Activated naive CD8-positive, alpha-beta T cell treated with anti-CD3 and anti-CD28 coated beads, Interleukin-2, amount 50 U/mL, for 24 hours (primary cell): ENCODE results near the gene AFF3.

Experiments used
- ATAC-seq: fragments of 150-1000 bp; cut with Tn5 transposase; one replicate; pipeline ENCODE4 v1.10.0; 2021
- DNase-seq: peaks from one replicate; pipeline ENCODE4 v3.0.0; 2021
- H3K27ac Mint-ChIP-seq: one replicate; pipeline ENCODE4 v1.8.0; 2021; ENCODE audit warnings: mild to moderate bottlenecking, mixed read lengths
- H3K27me3 Mint-ChIP-seq: one replicate; pipeline ENCODE4 v1.8.0; 2021; ENCODE audit warnings: mixed read lengths
- H3K36me3 Mint-ChIP-seq: one replicate; pipeline ENCODE4 v1.8.0; 2021; ENCODE audit warnings: low read depth, mixed read lengths
- H3K4me1 Mint-ChIP-seq: one replicate; pipeline ENCODE4 v1.8.0; 2021; ENCODE audit warnings: mixed read lengths
- H3K4me3 Mint-ChIP-seq: one replicate; pipeline ENCODE4 v1.8.0; 2021; ENCODE audit warnings: mild to moderate bottlenecking, moderate library complexity, mixed read lengths
- H3K9me3 Mint-ChIP-seq: one replicate; pipeline ENCODE4 v1.8.0; 2021; ENCODE audit warnings: mixed read lengths

The AFF3 gene

GRCh38 chr2:100063459-100063953 lies 78.9 kb downstream of the AFF3 start:
- no peak overlapping the region for H3K4me3 Mint-ChIP-seq
- DNase-seq (no peak), ATAC-seq (no peak)
- H3K36me3 Mint-ChIP-seq = peaks cover 12% of the 10 kb centered on the region
- H3K4me1 Mint-ChIP-seq = peaks cover 56% of the 10 kb centered on the region
- peak overlapping the region; percentile 61 for H3K27ac Mint-ChIP-seq
- peaks cover 5% of the 10 kb centered on the region for H3K9me3 Mint-ChIP-seq
- peaks cover 2% of the 10 kb centered on the region for H3K27me3 Mint-ChIP-seq

GRCh38 chr2:100062336-100062735 lies 80.1 kb downstream of the AFF3 start:
- no peak for DNase-seq
- H3K4me1 Mint-ChIP-seq = peaks cover 56% of the 10 kb centered on the region
- peaks cover 2% of the 10 kb centered on the region for H3K27me3 Mint-ChIP-seq
- peaks cover 12% of the 10 kb centered on the region for H3K36me3 Mint-ChIP-seq
- no peak overlapping the region for H3K4me3 Mint-ChIP-seq
- ATAC-seq = no peak
- peaks cover 5% of the 10 kb centered on the region for H3K9me3 Mint-ChIP-seq
- H3K27ac Mint-ChIP-seq = peak overlapping the region; percentile 78

GRCh38 chr2:100060875-100061274 lies 81.5 kb downstream of the AFF3 start:
- Mint-ChIP-seq H3K36me3 (peaks cover 12% of the 10 kb centered on the region), H3K4me1 (peaks cover 51% of the 10 kb centered on the region), H3K9me3 (peaks cover 5% of the 10 kb centered on the region), H3K4me3 (peak overlapping the region; percentile 2), H3K27ac (peak overlapping the region; percentile 71), H3K27me3 (peaks cover 2% of the 10 kb centered on the region)
- peak; percentile 85 for ATAC-seq
- DNase-seq = no peak

- no peak for DNase-seq
- Mint-ChIP-seq H3K9me3 (peaks cover 5% of the 10 kb centered on the region), H3K27me3 (peaks cover 2% of the 10 kb centered on the region), H3K4me3 (no peak overlapping the region), H3K36me3 (peaks cover 12% of the 10 kb centered on the region), H3K4me1 (peaks cover 48% of the 10 kb centered on the region), H3K27ac (no peak overlapping the region)
- no peak for ATAC-seq
Measured at GRCh38 chr2:100059638-100060037, 82.8 kb downstream of the AFF3 start.

GRCh38 chr2:100057901-100058261 lies 84.5 kb downstream of the AFF3 start:
- Mint-ChIP-seq H3K9me3 (peaks cover 5% of the 10 kb centered on the region), H3K27me3 (no peaks in the 10 kb centered on the region), H3K36me3 (peaks cover 14% of the 10 kb centered on the region), H3K27ac (no peak overlapping the region), H3K4me3 (no peak overlapping the region), H3K4me1 (peaks cover 43% of the 10 kb centered on the region)
- DNase-seq (no peak), ATAC-seq (no peak)

- H3K27ac Mint-ChIP-seq = peak overlapping the region; percentile 4
- no peaks in the 10 kb centered on the region for H3K9me3 Mint-ChIP-seq
- H3K4me1 Mint-ChIP-seq = peaks cover 14% of the 10 kb centered on the region
- DNase-seq = no peak
- H3K4me3 Mint-ChIP-seq = no peak overlapping the region
- H3K27me3 Mint-ChIP-seq = no peaks in the 10 kb centered on the region
- ATAC-seq = no peak
- H3K36me3 Mint-ChIP-seq = peaks cover 6% of the 10 kb centered on the region
Measured at GRCh38 chr2:100054426-100054825, 88.0 kb downstream of the AFF3 start.

- Mint-ChIP-seq H3K27ac (peak overlapping the region; percentile 36), H3K27me3 (no peaks in the 10 kb centered on the region), H3K4me1 (peaks cover 10% of the 10 kb centered on the region), H3K36me3 (peaks cover 6% of the 10 kb centered on the region), H3K9me3 (no peaks in the 10 kb centered on the region), H3K4me3 (no peak overlapping the region)
- DNase-seq = no peak
- no peak for ATAC-seq
Measured at GRCh38 chr2:100053087-100053885, 89.1 kb downstream of the AFF3 start.

GRCh38 chr2:100052650-100053049 lies 89.7 kb downstream of the AFF3 start:
- DNase-seq (no peak), ATAC-seq (no peak)
- Mint-ChIP-seq H3K27me3 (no peaks in the 10 kb centered on the region), H3K4me3 (no peak overlapping the region), H3K4me1 (peaks cover 10% of the 10 kb centered on the region), H3K27ac (peak overlapping the region; percentile 33), H3K9me3 (no peaks in the 10 kb centered on the region), H3K36me3 (peaks cover 6% of the 10 kb centered on the region)

GRCh38 chr2:100051253-100051652 lies 91.1 kb downstream of the AFF3 start:
- DNase-seq (no peak), ATAC-seq (no peak)
- H3K27ac Mint-ChIP-seq = no peak overlapping the region
- no peaks in the 10 kb centered on the region for H3K9me3 Mint-ChIP-seq
- H3K27me3 Mint-ChIP-seq = no peaks in the 10 kb centered on the region
- peaks cover 10% of the 10 kb centered on the region for H3K4me1 Mint-ChIP-seq
- peaks cover 6% of the 10 kb centered on the region for H3K36me3 Mint-ChIP-seq
- H3K4me3 Mint-ChIP-seq = no peak overlapping the region

- H3K9me3 Mint-ChIP-seq = no peaks in the 10 kb centered on the region
- H3K4me1 Mint-ChIP-seq = peaks cover 10% of the 10 kb centered on the region
- peaks cover 6% of the 10 kb centered on the region for H3K36me3 Mint-ChIP-seq
- no peak overlapping the region for H3K27ac Mint-ChIP-seq
- ATAC-seq = no peak
- H3K27me3 Mint-ChIP-seq = no peaks in the 10 kb centered on the region
- no peak for DNase-seq
- H3K4me3 Mint-ChIP-seq = no peak overlapping the region
Measured at GRCh38 chr2:100050685-100051084, 91.7 kb downstream of the AFF3 start.

- Mint-ChIP-seq H3K4me3 (no peak overlapping the region), H3K27me3 (no peaks in the 10 kb centered on the region), H3K4me1 (no peaks in the 10 kb centered on the region), H3K9me3 (no peaks in the 10 kb centered on the region), H3K36me3 (no peaks in the 10 kb centered on the region), H3K27ac (no peak overlapping the region)
- no peak for DNase-seq
- no peak for ATAC-seq
Measured at GRCh38 chr2:100046961-100047947, 95.1 kb downstream of the AFF3 start.

- Mint-ChIP-seq H3K4me1 (no peaks in the 10 kb centered on the region), H3K4me3 (no peak overlapping the region), H3K27ac (no peak overlapping the region), H3K9me3 (no peaks in the 10 kb centered on the region), H3K27me3 (no peaks in the 10 kb centered on the region), H3K36me3 (no peaks in the 10 kb centered on the region)
- no peak for ATAC-seq
- no peak for DNase-seq
Measured at GRCh38 chr2:100045000-100045399, 97.4 kb downstream of the AFF3 start.

- H3K36me3 Mint-ChIP-seq = peaks cover 2% of the 10 kb centered on the region
- DNase-seq = no peak
- no peak overlapping the region for H3K27ac Mint-ChIP-seq
- H3K27me3 Mint-ChIP-seq = no peaks in the 10 kb centered on the region
- no peak for ATAC-seq
- H3K4me1 Mint-ChIP-seq = no peaks in the 10 kb centered on the region
- no peak overlapping the region for H3K4me3 Mint-ChIP-seq
- no peaks in the 10 kb centered on the region for H3K9me3 Mint-ChIP-seq
Measured at GRCh38 chr2:100043891-100044255, 98.5 kb downstream of the AFF3 start.

GRCh38 chr2:100043081-100043890 lies 99.1 kb downstream of the AFF3 start:
- H3K4me1 Mint-ChIP-seq = no peaks in the 10 kb centered on the region
- H3K4me3 Mint-ChIP-seq = no peak overlapping the region

More at GRCh38 chr2:100043081-100043890, 99.1 kb downstream of the AFF3 start:
- peaks cover 2% of the 10 kb centered on the region for H3K36me3 Mint-ChIP-seq
- DNase-seq = no peak
- ATAC-seq = no peak
- H3K27ac Mint-ChIP-seq = no peak overlapping the region
- H3K9me3 Mint-ChIP-seq = no peaks in the 10 kb centered on the region
- no peaks in the 10 kb centered on the region for H3K27me3 Mint-ChIP-seq
